Stimulated activated CD4-positive, alpha-beta T cell treated with anti-CD3 and anti-CD28 coated beads, Interleukin-2, amount 100 ng/mL, for 48 hours (primary cell): ENCODE results near the gene FGF21.

Experiments
- DNase-seq, 2 donors: peaks; one replicate each; pipeline ENCODE4 v3.0.0-alpha.2; 2020

FGF21 gene

GRCh38 chr19:48794291-48794690, 39.0 kb downstream of the FGF21 start:
- no peak for DNase-seq

GRCh38 chr19:48795055-48795684, 39.8 kb downstream of the FGF21 start:
- peak; percentile 78 to 82 for DNase-seq

- no peak for DNase-seq
Observed at GRCh38 chr19:48795685-48796070, 40.4 kb downstream of the FGF21 start.

GRCh38 chr19:48796298-48797083, 41.2 kb downstream of the FGF21 start:
- no peak for DNase-seq

- no peak for DNase-seq
Observed at GRCh38 chr19:48797103-48797502, 41.8 kb downstream of the FGF21 start.

GRCh38 chr19:48798937-48799336, 43.6 kb downstream of the FGF21 start:
- no peak for DNase-seq

- no peak for DNase-seq
Observed at GRCh38 chr19:48799358-48800300, 44.3 kb downstream of the FGF21 start.

GRCh38 chr19:48802623-48803022, 47.3 kb downstream of the FGF21 start:
- DNase-seq: no peak

GRCh38 chr19:48804496-48804895, 49.2 kb downstream of the FGF21 start:
- no peak for DNase-seq

- DNase-seq: no peak
Observed at GRCh38 chr19:48805452-48805851, 50.1 kb downstream of the FGF21 start.

GRCh38 chr19:48806518-48806817, 51.1 kb downstream of the FGF21 start:
- DNase-seq: peak in 1 of 2 donors; percentile 14

- no peak for DNase-seq
Observed at GRCh38 chr19:48806818-48807589, 51.7 kb downstream of the FGF21 start.

- no peak for DNase-seq
Observed at GRCh38 chr19:48807590-48808308, 52.4 kb downstream of the FGF21 start.
